ENCODE results near the gene CCT5.
"Not testable (repeated sequence)": the region's sequence is repeated elsewhere in the genome, so short reads cannot be mapped to it uniquely, and the experiment has no call there.

CCT5 gene

DNA sequence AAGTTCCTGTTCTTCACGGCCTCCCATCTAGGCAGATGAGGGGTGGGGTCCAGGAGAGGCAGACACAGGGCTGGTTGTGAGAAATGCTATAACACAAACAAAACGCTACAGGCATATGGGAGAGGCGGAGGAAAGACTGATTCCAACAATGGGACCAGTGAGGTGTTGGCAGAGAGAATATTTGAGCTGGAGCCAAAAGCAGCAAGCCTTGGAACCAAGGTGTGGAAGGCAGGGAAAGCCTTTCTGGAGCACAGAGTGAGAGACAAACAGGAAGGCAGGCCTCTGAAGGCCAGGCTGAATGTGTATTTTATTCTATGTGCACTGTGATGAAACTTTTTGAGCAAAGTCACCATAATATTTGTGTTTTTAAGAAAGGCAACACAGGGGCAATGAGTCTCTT is 3.3 kb upstream of the CCT5 start:
- DNase-seq (ENCODE audit: low spot score) = no peak

DNA sequence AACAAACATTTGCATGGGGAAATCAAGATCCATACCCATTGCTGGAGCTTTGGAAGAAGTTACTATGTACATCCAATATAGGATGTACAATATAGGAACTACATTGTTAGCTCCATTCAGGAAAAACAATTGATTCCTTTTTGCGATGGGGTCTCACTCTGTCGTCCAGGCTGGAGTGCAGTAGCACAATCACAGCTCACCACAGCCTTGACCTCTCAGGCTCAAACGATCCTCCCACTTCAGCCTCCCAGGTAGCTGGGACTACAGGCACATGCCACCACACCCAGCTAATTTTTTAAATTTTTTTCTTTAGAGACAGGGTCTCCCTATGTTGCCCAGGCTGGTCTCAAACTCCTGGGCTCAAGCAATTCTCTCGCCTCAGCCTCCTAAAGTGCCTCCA is 2.9 kb upstream of the CCT5 start:
- DNase-seq (ENCODE audit: low spot score) = not testable (repeated sequence)

DNA sequence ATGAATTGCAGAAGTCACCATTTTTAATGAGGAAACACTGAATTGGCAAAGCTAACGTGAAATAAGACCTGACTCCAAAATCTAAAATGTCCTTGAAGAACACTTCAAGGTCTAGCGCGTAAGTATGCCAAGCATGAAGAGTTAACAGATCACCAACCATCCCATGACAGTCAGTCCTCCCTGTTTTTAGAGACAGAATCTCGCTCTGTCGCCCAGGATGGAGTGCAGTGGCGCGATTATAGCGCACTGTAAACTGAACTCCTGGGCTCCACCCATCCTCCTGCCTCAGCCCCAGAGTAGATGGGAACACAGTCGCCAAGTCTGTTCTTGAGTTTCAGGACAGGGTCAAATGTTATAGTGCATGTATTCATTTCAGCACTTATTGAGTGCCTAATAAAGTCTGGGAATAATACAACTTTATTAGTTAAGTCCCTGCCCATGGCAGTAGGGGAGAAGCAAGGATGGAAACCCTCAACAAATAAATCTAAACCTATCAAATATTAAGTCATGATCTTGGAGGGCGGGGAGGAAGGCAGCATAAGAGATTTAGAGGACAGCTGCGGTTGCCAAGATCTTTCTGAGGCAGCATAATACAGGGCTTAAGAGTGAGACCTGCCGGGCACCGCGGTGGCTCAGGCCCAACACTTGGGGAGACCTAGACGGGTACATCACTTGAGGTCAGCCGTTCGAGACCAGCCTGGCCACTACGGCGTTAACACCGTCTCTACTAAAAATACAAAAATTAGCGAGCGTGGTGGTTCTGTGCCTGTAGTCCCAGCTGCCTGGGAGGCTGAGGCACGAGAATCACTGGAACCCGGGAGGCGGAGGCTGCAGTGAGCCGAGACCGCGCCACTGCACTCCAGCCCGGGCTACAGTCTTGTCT is 1.5 kb upstream of the CCT5 start:
- no peak for DNase-seq (ENCODE audit: low spot score)

DNA sequence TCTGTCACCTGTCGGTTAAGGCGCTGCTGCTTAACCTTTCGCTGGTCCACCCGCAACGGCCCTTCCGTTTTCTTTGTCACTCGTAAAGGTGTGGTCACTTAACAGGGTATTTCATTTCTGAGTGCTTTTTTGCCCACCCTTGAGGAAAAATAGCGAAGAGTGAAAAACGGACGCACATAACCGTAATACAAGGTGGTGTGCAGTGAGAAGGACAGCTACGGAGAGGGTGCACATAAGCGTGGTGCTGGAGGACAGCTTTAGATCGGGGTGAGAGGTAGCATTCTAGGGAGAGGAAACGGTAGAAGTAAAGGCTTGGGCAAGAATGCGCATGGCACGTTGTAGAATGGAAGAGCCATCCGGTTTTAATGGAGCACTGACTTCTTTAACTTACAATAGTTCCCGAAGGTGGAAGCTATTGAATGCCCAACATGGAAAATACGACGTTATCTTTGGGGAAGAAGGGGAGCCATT is 761 bp downstream of the CCT5 start:
- no peak for DNase-seq (ENCODE audit: low spot score)

DNA sequence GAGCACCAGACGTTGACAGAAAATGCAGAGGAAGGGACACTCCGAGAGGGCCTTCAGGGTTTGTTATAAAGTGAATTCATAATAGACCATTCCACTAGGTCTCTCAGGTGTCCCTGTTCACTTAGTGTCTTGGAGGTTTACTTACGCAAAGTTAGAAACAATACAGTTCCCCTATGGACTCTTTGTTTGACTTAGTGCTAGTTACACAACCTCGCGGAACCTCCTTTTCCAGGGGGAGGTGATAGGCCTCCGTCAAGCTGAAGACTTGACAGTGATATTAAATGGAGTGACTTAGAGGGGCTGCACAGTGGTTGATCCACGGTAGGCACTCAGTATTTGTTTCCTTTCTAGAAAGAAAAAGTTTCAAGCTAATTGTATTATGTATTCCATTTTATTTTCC is 1.3 kb downstream of the CCT5 start:
- no peak for DNase-seq (ENCODE audit: low spot score)

DNA sequence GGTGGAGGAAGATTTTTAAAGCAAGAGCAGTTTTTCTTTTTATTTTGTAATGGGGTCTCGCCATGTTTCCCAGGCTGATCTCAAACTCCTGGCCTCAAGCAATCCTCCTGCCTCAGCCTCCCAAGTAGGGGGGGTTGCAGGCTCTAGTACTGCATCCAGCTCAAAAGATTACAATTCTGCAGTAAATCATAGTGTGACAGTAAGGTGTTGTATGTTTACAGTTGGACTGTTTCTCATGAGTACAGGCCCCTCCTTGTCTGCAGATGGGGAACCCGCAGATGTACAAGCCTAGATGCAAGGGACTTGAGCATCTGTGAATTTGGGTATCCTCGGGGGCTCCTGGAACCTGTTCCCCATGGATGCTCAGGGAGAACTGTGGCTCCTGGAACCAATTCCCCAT is 3.3 kb downstream of the CCT5 start:
- DNase-seq (ENCODE audit: low spot score) = no peak

DNA sequence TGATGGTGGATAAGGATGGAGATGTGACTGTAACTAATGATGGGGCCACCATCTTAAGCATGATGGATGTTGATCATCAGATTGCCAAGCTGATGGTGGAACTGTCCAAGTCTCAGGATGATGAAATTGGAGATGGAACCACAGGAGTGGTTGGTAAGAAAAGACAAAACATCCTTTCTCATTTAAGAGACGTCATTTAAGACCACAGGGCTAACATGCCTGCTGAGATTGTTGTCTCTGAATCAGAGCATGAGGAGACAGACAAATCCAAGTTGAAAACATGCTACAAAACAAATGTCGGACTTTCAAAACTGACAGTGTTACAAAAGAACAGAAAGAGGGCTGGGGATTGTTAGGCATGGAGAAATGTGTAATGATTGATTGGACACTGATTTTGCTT is 4.6 kb downstream of the CCT5 start:
- no peak for DNase-seq (ENCODE audit: low spot score)

DNA sequence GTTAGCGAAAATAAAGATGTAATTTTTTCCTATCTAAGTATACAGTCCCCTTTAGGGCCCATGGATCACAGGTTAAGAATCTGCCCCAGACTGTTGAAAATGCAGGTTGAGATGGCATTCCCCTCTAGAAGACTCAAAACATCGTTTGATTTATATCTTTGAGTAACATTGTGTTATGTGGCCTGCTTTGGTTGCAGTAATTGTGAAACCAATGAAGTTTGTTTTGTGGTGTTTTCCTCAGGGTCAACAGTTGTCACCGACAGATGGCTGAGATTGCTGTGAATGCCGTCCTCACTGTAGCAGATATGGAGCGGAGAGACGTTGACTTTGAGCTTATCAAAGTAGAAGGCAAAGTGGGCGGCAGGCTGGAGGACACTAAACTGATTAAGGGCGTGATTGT is 7.8 kb downstream of the CCT5 start:
- no peak for DNase-seq (ENCODE audit: low spot score)

DNA sequence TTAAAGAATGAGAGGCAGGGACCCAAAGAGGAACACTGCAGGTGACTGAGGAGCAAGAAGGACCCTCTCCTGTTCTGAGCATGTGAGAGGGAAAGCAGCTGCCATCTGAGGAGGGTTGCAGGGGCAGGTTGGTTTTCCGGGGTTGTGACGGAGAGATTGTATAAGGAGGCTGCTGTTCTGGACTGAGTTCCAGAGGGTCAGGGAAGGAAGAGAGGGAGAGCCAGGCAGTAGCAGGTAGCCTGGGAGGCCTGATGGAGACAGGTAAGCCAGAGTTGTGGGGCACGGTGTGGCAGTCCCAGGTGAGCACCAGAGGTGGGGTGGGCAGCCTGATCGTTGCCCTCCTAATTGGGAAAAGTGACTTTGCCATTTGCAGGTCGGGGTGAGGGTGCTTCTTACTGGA is 9.8 kb downstream of the CCT5 start:
- no peak for DNase-seq (ENCODE audit: low spot score)

DNA sequence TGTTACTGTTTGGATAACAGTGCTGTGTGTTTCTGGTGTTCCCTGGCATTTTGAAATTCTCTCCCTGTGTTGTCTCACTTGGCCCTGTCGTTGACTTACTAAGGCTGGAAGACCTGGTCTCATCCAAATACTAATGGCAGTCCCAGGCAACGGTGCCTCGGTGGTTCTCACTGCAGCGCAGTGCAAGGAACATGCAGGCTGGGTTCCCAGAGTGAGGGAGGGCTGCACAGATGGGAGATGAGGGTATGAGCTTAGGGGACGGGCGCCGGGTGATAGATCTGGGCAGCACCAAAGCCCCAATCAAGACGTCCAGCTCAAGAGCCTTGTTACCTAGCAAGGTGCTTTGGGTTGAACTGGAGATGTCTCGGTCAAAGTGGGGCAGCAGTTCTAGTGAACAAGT is 11.0 kb downstream of the CCT5 start:
- DNase-seq (ENCODE audit: low spot score) = no peak

DNA sequence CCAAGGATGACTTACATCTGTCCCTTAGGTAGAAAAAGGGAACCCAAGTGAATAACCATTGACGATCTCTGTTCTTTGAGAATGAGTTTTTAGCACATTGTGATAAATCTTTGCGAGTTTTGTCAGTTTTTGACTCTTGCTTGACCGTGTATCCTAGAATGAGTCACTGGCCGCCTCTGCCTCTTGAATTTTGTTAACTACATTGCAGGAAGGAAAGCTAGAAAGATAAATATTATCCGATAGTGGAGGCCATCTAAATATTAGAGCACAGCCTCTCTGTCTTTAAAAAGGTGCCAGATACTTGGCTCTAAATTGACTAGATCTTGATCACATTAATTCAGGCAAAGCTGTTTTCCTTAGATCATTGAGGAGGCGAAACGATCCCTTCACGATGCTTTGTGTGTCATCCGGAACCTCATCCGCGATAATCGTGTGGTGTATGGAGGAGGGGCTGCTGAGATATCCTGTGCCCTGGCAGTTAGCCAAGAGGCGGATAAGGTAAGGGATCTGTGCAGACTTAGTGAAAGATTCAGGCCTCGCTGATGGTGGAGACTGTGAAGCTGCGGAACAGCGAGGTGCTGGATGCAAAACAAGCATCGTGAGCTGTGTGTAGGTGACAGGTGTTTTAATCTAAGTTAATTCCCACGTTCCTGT is 12.2 kb downstream of the CCT5 start:
- DNase-seq (ENCODE audit: low spot score) = no peak

DNA sequence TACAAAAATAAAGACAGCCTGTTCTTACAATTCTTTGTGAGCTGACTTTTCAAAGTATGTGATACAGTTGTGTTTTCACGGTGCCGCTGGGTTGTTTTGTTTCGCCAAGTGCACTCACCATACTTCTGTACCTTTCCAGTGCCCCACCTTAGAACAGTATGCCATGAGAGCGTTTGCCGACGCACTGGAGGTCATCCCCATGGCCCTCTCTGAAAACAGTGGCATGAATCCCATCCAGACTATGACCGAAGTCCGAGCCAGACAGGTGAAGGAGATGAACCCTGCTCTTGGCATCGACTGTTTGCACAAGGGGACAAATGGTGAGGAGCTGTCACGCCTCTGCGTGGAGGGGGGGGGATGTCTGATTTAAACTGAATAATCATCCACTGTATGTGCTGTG is 12.9 kb downstream of the CCT5 start:
- no peak for DNase-seq (ENCODE audit: low spot score)

DNA sequence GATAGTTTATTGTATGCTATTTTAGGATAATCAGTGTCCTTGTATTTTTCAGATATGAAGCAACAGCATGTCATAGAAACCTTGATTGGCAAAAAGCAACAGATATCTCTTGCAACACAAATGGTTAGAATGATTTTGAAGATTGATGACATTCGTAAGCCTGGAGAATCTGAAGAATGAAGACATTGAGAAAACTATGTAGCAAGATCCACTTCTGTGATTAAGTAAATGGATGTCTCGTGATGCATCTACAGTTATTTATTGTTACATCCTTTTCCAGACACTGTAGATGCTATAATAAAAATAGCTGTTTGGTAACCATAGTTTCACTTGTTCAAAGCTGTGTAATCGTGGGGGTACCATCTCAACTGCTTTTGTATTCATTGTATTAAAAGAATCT is 14.5 kb downstream of the CCT5 start:
- DNase-seq (ENCODE audit: low spot score) = no peak

DNA sequence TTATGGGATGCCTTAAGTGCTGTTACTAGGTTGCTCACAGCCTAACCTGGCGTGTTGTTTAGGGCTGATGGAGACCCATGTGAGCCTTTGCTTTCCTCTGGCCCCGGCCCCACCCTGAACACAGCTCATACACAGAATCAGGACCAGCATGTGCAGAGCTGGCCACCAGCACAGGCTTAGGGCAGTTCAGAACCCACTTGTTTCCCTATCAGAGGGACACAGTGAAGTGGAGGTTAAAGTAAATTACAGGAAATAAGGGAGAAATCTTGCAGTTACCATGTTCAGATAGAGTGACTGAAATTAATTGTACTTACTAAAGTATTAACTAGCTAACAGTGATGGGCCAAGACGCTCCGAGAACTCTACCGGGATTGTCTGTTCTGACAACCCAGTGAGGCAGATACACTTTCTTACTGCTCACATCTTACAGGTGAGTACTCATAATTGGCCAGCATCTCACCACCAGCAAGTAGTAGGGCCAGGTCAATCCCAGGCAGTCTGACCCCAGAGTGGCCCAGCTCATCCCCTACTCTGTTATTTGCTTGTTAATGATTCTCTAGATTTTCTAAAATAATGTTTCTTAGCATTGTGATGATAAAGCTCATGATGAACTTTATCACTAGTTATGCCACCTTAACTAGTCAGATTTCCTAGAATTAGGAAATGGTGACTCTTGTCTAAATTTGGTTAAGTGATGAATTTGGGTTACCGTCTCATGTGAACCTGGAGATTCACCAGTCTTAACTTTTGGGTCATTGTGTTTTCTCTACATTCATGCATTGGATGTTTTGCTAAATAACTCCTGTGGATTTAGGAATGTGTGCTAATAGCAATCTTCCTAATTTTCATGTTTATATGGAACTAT is 15.4 kb downstream of the CCT5 start:
- no peak for DNase-seq (ENCODE audit: low spot score)

DNA sequence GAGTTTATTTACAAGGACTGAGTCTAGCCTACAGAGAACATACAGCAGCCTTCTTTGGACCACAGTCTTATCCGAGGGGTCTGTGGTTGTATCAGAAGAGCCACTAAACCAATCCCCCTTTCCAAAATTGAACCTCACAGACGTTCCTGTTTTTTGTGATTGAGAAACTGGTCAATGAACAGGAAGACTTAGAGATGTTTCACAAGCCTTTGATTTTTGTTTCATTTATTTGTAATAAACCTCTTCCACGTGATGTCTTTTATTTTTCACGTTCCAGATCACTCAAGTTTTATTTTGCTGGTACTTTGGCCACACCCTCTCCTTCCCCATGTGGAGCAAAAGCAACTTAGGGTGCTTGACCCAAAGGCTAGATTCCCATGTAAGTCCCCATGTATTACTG is 16.1 kb downstream of the CCT5 start:
- DNase-seq (ENCODE audit: low spot score) = no peak

DNA sequence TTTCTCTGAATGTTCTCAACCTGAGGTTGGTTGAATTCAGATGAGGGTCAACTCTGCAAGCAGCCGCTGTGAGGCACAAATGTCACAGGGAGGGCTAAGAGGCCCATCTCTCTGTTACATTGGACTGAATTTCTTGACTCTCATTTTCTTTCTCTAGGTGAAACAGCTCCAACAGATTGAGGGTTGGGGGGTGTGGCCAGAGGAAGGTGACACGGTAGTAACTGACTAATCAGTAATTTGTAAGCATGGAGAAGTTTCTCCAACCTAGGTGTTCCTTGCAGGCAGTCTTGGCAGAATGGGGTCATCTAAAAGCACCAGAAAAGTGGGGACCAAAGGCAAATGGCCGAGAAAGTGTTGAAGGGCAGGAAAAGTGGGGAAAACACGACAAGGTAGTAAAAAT is 16.8 kb downstream of the CCT5 start:
- no peak for DNase-seq (ENCODE audit: low spot score)

DNA sequence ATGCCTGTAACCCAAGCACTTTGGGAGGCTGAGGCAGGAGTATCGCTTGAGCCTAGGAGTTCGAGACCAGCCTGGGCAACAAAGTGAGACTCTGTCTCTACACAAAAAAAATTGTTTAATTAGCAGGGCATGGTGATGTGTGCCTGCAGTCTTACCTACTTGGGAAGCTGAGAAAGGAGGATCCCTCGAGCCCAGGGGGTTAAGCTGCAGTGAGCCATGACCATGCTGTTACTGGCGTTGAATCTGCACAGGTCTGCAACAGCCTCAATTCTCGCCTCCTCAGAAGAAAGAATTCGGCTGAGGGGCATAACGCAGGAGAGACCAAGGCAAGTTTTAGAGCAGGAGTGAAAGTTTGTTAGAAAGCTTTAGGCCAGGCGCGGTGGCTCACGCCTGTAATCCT is 18.0 kb downstream of the CCT5 start:
- no peak for DNase-seq (ENCODE audit: low spot score)

DNA sequence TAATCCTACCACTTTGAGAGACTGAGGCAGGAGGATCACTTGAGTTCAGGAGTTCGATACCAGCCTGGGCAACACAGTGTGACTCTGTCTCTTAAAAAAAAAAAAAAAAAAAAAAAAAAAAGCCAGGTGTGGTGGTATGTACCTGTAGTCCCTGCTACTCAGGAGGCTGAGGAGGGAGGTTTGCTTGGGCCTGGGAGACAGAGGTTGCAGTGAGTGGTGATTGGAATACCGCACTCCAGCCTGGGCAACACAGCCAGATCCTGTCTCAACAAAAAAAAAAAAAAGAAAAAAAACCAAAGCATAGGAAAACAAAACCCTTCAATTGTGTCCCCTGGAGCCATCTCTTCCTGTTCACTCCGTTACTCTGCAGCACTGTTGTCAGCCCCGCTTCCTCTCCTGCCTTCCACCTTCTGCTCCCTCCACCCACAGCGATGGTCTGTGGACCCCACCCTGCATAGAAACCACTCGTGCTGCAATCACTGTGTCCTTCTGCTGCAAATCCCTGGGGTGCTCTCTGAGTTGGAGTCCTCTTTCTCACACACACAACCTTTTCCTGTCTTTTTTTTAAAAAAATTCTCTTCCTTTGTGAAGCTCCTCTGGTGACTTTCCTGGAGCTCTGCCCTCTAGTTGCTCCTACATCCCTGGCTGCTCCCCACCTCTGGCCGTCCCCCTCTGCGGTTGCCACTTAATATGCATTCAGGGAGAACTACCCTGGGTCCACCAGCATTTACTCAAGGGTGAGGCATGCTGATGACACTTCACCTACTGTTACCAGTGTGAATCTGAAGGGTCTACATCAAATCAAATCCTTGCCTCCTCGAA is 22.2 kb downstream of the CCT5 start:
- DNase-seq (ENCODE audit: low spot score) = no peak

DNA sequence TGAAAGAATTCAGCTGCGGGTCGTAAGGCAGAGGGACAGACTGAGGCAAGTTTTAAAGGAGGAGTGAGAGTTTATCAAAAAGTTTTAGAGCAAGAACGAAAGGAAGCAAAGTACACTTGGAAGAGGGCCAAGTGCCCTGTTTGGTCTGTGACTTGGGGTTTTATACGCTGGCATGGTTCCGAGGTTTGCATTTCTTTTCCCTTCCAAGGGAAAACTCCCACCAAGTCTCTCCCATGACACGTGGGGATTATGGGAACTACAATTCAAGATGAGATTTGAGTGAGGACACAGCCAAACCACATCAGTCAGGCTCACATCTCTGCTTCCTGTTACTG is 22.8 kb downstream of the CCT5 start:
- DNase-seq (ENCODE audit: low spot score) = not testable (repeated sequence)

DNA sequence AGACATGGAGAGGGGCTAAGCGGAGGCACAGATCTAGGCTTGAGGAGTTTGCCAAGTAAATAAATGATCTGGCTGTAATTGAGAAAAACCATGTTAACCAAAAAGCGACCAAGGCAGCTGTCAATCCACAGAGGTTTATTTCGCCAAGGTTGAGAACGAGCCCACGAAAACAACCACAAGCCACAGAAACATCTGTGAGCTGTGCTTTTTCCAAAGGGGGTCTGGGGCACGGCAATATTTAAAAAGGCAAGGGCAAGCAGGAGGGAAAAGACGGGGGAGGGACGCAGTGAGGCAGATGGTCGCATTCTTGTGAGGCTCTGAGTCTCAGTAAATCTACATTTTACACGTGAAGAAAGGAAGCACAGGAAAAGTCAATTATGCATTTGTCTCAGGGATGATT is 25.4 kb downstream of the CCT5 start:
- DNase-seq (ENCODE audit: low spot score) = no peak

DNA sequence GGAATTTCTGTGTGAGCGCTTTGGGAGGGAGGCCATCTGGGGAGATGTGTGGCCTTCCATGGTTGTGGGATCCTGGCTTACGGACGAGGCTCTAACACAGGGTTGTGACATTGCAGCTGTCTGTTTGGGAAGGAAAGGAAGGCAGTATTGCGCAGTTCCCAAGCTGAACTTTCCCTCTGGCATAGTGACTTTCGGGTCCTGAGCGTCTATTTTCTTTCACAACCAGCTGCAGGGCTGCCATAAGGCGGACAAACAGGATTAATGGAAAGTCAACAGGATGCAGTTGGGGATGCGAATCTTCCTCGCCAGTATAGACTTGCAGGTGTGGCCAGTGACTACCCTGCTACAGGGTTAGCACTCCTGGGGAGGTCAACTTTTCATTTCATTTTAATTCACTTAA is 25.9 kb downstream of the CCT5 start:
- no peak for DNase-seq (ENCODE audit: low spot score)

DNA sequence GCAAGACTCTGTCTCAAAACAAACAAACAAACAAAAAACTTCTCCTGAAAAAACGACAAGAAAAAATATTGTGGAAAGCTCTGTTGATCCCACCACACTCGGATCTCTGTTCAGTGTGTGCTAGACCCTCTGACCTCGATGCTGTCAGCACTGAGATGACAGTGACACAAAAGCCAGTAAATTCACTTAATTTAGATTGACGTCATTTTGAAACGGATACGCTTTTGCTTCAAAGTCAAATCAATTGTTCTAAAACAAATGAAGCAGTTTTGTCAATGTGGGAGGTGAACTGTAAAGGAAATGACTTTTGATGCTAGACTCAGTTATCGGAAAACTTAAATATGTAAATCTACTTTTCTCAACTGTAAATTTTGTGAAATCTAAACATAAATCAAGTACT is 26.6 kb downstream of the CCT5 start:
- DNase-seq (ENCODE audit: low spot score) = no peak

All from iPS-NIHi11 (cell line).